Urothelium cell line (cell line): ENCODE results near the gene PTMA.
"Not testable (repeated sequence)": the region's sequence is repeated elsewhere in the genome, so short reads cannot be mapped to it uniquely, and the experiment has no call there.

Experiments used
- DNase-seq: peaks from one replicate; pipeline ENCODE4 v3.0.0; 2011; ENCODE audit warnings: low spot score, mixed read lengths
- FAIRE-seq: peaks from 2 replicates; lab custom pipeline; 2011; peaks lifted over from hg19 to GRCh38; lab: Jason Lieb, UNC

The PTMA gene

DNA sequence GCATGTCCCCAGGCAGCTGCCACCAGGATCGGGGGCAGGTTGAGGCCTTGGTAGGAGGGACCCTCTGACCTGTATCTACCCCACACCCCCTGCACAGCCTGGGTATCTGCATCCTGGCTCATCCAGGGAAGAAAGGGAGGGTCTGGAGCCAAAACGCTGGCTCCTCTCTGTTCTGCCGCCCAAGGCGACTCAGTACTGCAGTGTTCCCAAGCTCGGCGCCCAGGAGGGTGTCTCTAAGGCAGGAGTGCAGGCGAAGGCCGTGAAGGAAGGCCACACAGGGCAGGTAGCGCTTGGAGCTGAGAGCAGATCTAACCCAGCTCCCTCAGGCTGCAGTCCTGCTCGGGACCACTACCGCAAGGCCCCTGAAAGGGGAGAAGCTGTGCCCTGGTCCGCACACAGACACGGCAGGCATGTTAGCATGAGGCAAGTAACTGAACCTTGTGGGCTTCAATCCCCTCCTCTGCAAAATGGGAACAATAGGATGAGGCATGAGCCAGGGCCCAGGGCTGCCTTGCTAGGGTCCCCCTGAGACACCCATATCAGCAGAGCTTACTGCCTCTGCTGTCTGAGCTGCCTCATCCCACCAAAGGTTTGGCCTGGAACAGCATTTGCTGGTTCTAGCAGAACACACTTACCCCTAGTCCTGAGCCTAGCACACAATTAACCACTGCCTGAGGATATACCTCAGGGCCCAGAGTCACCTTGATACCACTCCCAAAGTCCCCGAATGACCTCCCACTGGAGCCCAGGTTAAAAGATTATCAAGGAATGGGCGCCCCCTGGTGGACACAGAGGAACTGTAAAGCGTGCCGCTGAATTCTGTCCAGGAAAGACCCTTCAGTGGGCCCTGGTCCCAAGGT lies 6.5 kb downstream of the PTMA start:
- DNase-seq (peak; percentile 60), FAIRE-seq (no peak)

DNA sequence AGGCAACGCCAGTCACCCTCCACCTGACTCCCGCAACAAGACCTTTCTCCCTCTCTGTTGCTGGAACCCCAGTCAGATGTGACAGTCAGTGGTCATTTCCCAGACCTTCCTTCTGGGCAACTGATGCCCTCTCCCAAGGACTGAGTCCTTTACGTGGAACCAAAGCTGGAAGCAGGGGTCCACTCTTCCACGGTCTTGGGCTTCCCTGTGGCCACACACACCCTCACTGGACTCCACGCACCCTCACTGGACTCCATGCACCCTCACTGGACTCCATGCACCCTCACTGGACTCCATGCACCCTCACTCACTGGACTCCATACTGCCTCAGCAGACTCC lies 7.1 kb downstream of the PTMA start:
- DNase-seq (no peak), FAIRE-seq (no peak)

DNA sequence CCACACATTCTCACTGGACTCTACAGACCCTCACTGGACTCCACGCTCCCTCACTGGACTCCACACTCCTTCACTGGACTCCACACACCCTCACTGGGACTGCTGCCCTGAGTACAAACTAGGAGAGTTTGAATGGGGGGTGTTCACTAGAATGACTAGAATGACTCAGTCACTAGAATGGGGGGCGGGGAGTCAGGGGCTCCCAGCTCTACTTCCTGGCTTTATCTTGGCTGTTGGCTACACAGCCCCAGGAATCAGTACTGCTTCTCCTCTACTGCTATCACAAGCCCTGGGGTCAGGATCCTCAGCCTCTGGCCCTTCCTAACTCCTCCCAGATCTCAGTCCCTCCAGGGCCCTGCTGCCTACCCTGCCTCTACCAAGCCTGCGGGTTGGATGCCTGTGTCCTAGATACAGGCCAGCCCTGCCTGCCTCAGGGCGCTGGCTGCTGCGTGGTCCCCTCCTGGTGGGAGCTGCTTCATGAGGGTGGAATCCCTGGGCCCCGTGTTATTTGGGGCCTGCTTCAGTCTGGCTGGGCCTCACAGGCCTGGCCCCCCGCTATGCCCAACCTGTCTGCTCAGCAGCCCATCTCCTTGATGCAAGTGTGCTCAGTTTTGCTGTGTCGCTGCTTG lies 7.8 kb downstream of the PTMA start:
- no peak for FAIRE-seq
- DNase-seq: no peak

DNA sequence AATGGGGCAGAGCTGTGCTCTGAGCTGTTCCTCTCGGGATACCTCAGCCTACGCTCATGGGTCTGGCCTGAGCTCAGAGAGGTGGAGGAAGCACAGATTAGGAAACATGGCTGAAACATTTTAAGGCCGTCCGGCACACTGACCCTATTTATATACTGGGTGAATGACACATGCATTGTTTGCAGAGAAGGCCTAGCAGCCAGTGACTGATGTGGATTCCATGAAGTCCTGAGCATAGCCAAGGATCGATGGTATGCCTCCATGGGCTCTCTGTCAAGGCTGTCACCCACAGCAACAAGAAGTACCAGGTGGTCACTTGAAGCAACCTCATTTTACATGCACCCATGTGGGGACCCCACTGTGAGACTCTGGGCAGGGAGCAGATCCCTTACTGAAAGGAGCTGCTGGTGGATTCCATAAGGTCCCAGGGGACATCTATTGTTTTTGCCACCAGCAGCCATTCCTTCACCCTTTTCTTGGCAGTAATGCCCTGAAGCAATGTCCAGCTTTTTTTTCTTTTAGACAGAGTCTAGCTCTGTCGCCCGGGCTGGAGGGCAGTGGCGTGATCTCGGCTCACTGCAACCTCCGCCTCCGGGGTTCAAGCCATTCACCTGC lies 8.4 kb downstream of the PTMA start:
- no peak for FAIRE-seq
- no peak for DNase-seq

DNA sequence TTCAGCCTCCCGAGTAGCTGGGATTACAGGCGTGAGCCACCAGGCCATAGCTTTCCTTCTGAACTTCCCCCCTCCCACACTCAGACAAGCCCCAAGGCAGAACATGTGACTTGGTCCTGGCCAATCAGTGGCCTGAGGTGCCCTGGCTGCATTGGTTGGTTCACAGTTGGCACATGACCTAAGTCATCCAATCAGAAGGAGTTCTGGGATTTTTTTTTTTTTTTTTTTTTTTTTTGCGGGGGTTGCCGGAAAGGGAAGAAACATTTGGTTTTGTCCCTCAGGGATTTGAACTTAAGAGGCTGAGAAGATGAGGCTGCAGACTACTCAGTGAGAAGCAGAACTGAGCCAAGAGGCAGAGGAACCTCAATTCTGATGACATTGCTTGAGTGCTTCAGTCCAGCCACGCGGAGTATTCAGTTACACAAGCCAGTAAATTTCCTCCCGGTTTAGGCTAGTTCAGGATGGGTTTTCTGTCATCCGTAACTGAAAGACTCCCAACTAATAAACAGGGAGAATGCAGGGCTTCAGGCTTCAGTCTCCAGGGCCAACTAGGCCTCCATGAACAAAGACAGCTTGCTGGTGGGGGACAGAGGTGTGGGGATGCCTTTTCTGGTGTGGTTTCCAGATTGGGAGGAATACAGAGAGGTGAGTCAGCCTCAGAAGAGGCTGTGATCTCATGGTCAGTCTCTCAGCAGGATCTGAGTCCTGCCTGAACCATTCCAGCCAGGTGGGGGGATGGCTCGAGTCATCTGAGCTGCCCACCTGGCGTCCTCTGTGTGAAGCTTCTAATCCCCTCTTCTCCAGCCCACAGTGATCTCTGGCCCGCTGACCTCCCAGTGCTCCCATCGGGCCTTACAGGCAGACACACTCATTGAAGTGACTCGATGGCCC lies 9.2 kb downstream of the PTMA start:
- DNase-seq (peak; percentile 40), FAIRE-seq (no peak)

DNA sequence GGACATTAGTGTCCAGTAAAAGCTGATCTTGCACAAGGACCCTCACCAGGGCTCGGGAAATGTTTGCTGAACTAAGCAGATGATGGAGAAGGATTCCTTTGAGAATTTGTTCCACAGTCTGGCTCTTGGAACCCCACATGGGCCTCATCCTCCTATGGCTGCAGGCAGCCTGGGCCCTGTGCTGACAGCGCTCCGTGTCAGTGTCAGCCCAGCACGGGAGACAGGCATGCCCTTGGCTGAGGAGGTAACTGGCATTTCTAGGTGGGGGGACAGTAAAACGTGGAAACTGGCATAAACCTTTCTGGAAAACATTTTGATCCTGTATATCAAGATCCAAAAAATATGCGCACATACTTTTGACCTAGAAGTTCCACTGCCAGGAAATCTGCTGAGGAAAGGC lies 10.5 kb downstream of the PTMA start:
- DNase-seq (no peak), FAIRE-seq (no peak)

DNA sequence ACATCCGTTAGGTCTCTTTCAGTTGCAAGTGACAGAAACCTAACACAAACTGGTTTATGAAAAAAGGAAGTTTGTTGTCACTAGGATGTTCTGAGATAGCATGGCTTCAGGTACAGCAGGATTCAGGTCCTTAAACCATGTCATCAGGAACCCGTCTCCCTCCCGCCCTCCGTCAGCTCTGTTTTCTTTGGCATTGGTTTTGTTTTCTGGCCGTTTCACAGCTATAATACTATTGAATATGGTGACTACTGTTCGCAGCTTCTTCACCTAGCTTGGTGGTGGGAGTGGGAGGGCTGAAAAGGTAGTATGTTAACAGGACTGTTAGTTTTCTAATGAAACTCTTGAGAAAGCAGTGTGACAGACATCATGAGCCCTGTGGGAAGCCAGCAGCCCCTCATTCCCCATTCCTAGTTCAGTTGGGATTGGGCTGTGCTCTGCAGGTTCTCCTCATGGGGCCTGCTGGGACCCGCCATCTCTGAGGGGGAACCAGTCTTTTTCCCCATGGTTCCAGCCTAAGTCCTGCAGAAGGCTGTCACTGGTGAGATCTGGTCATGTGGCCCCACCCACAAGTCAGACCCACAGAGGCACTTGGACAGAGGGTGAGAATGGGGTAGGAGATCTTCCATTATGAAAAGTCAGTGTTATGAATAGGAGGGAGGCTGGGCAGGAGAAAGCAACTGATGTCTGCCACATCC lies 12.1 kb downstream of the PTMA start:
- no peak for FAIRE-seq

DNA sequence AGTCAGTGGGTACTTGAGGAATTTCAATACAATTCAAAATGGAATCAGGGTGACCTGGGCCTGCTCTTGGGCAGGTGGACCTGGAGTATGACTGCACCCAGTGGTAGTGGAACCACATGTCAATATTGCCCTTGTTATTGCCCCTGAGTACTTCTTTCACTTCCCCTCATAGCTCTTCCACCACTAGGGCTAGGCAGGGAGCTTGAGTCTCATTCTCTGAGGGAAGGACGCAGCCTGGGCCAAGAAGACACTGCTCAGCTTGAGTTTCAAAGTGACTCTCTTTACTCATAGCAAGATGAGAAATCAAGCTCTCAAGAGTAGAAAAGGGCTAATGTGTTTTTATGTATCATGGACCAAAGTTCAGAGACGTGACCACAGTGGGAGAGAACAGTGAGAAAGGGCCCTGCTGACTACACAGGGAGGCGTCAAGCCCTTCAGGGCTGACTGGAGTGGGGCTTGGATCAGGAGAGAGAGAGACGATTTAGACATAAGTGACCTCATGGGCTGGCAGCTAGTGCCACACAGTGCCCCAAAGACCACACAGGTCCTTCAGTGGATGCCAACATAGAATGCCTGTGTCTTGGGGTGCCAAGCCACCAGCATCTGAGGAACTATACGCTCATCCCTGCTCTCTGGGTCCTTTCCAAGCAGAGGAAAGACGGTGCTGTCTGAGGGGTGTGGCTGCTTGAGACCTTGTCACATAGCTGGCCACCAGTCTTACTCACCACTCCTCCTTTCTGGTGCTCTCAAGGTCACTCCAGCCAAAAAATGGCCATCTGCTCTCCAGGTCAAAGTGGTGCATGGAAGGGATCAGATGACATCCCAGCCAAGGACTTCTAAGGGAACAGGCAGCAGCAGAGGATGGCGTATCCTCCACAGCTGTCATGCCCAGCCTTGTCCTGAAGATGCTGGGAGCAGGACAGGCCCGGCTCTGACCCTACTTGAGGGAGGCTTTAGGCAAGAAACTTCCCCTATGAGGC lies 13.0 kb downstream of the PTMA start:
- no peak for DNase-seq
- FAIRE-seq: no peak

More for the DNA sequence above, 12.1 kb downstream of the PTMA start:
- no peak for DNase-seq

DNA sequence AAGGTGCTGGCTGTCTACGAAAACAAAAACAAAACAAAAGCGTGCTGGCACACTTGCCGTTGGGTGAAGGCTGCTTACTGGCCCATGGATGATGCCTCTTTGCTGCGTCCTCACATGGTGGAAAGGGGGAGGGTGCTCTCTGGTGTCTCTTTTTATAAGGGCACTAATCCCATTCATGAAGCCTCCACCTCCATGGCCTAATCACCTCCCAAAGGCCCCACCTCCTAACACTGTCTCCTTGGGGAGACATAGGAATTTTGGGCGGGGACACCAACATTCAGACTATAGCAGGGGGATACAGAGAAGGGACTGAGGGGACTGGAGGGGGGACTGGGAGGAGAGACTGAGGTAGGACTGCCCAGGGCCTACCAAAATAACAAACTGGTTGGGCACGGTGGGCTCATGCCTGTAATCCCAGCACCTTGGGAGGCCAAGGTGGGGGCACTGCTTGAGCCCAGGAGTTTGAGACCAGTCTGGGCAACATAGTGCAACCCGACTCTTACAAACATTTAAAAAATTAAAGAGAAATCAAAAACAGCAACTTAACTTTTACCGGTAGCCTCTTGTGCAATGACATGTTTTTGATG lies 14.5 kb downstream of the PTMA start:
- no peak for DNase-seq
- FAIRE-seq: no peak

DNA sequence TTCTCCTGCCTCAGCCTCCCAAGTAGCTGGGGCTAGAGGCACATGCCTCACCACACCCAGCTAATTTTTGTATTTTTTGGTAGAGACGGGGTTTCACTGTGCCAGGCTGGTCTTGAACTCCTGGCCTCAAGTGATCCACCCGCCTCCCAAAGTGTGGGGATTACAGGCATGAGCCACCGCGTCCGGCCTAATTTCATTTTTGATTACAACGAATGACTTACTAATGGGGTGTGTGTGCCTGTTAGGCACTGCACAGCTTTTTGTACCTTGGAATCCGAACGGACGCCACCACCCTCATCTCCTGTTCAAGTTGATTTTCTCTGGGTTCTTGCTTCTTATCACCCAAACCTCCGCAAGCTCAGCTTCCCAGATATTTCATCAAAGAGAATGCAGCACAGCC lies 17.2 kb downstream of the PTMA start:
- FAIRE-seq (no peak), DNase-seq (no peak)

DNA sequence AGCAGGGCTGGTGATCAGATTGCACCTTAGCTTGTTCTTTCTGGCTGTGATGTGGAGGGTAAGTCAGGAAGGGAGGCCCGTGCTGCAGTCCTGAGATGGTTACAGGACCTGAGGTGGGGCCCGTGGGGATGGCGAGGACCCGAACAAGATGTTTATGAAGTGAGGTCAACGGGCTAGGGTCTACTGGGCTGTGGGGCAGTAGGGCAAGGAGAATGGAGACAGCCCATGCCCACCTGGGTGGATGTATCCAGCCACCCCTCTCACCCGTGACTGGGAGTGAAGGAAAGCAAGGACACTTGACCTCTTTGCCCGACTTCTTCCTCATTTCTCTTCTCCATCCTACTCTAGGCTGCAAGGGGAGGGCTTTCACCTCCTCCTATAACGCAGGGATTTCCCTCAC lies 18.0 kb downstream of the PTMA start:
- FAIRE-seq (no peak), DNase-seq (no peak)

DNA sequence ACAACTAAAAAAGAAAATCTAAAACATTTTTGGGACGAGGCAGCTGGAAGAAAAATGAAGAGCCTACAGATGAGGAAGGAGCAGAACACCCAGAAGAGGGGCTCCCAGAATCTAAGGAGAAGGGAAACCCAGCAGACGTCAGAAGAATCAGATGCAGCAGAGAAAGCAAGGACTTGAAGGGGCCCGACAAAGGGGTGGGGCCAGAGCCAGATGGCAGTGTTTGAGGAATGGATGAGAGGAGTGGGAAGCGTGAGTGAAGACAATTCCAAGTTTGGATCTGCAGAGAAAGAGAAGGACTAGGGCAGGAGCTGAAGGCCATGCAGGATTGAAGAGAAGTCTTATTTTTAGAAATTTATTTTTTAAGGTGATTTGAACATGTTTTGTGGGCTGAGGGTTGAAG lies 19.3 kb downstream of the PTMA start:
- FAIRE-seq (no peak), DNase-seq (no peak)

DNA sequence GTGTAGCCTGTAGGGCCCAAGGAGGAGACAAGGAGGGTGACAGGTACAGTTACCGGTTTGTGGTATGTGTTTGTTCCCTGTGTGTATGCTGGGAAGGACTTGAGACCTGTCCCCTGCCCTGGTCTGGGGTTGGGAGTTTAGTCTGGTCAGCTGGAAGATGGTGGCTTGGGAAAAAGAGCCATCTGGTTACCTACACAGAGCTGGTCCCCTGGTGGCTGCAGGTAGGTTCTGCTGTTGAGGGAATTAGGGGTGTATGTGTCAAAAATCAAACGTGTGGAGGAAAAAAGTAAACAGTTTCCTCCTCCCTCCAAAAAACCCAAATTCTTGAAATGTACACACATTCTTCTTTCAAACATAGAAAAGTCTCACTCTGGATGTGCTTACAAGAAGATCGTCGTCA lies 24.3 kb downstream of the PTMA start:
- DNase-seq (no peak), FAIRE-seq (no peak)

DNA sequence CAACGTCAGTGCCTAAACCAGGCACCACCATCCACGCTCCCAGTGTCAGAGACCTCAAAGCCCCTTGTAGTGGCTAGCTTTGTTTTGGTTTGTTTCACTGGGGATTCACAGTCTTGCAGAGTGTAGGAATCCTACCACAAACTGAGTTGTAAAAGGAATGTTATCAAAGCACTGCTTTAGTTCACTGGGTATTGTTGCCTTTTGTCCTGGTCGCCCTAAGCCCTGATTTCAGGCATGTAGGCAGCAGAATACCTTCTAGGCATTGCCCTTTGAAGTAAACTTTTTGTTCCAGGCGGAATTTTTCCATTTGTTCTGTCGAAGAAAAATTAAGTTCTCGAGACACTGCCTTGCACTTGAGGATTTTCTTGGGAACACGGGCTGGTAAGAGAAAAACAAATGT lies 29.4 kb downstream of the PTMA start:
- no peak for FAIRE-seq
- no peak for DNase-seq

DNA sequence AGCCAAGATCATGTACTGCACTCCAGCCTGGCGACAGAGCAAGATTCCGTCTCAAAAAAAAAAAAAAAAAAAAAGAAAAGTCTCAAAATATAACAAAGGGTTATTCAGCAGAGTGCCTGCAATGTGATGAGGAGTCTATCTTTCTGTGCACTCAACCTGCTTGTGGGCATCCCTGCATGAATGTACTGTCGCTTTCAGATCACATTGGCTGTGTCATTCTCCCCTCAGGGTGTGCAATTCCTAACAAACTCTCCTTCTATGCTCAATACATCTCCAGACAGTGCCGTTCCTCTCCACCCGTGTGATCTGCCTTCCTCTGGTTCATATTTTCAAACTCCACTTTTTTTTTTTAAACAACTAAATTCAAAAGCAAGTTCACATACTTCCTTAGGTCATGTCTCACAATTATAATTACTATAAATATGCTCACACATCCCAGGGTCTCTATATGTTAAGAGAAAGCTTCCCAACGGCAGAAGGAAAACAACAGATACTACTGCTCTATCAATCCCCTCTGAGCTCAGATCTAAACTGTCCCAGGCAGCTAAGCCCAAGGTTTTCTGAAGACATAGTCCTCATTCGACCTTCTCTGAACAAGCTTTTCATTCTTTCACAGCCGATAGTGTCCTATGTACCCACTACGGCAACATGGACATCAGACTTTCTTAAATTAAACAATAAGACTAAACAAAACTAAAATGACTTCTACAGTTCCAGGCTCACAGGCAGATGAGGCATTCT lies 35.2 kb downstream of the PTMA start:
- no peak for FAIRE-seq
- no peak for DNase-seq

DNA sequence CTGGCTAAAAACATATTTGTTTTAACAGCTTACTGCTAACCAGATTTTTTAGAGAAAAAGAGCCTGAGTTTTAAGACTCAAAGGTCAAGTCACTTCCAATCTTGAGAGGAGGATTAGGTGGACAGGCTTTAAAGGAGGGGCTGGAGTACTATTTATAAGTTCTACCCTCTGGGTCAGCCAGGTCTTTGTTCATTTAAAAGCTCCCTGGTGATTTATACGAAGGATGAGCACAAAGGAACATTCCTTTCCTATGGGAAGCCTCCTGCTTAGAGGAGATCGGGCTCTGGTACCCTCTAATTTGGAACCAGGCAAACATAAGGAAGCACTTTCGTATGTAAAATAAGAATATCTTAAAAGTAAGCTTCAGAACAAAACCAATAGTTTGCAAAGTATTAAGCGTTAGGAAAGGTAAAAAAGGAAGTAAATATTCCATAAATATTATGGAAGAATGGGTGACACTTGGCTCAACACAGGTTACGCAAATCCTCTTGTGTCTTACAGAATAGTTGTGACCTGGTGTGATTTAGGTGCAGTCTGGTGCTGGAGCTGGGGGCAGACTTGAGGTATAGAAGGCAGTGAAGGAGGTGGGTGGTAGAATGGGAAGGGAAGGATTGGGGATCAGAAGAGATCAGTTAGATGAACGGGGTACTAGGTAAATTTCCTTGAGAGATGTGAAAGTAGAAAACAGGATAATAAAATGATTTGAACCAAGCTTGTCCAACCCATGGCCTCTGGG lies 37.1 kb downstream of the PTMA start:
- DNase-seq (no peak), FAIRE-seq (no peak)

DNA sequence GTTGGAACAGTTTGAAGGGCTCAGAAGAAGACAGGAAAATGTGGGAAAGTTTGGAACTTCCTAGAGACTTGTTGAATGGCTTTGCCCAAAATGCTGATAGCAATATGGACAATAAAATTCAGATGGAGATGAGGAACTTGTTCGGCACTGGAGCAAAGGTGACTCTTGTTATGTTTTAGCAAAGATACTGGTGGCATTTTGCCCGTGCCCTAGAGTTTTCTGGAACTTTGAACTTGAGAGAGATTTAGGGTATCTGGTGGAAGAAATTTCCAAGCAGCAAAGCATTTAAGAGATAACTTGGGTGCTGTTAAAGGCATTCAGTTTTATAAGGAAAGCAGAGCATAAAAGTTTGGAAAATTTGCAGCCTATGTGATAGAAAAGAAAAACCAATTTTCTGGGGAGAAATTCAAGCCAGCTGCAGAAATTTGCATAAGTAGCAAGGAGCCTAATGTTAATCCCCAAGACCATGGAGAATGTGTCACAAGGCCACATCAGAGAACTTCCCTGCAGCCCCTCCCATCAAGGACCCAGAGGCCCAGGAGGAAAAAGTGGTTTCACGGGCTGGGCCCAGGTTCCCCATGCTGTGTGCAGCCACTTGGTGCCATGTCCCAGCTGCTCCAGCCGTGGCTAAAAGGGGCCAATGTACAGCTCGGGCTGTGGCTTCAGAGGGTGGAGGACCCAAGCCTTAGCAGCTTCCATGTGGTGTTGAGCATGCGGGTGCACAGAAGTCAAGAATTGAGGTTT lies 40.0 kb downstream of the PTMA start:
- FAIRE-seq: not testable (repeated sequence)

More for the DNA sequence above, 40.0 kb downstream of the PTMA start:
- not testable (repeated sequence) for DNase-seq
